NT2/D1 (cell line): Measurements from ENCODE around the gene NRXN3.

Experiments
- DNase-seq: peaks from one replicate; pipeline ENCODE4 v3.0.0-alpha.2; 2011; ENCODE audit warnings: low read depth, low spot score
- H3K27me3 ChIP-seq: 2 replicates; pipeline ENCODE4 v1.6.0; 2011; ENCODE audit warnings: mild to moderate bottlenecking; ENCODE audit not compliant: insufficient read length, insufficient read depth
- H3K36me3 ChIP-seq: 2 replicates; pipeline ENCODE4 v1.6.1; 2011; ENCODE audit warnings: mild to moderate bottlenecking, low read length, mixed read lengths; ENCODE audit not compliant: insufficient read depth, insufficient read length
- H3K4me1 ChIP-seq: 2 replicates; pipeline ENCODE4 v1.5.1; 2011; ENCODE audit not compliant: insufficient read depth, insufficient read length
- H3K4me3 ChIP-seq: 2 replicates; pipeline ENCODE4 v1.5.1; 2011; ENCODE audit warnings: low read depth; ENCODE audit not compliant: insufficient read length
- H3K9ac ChIP-seq: 2 replicates; pipeline ENCODE4 v1.6.0; 2011; ENCODE audit warnings: low read depth; ENCODE audit not compliant: insufficient read length
- H3K9me3 ChIP-seq: 2 replicates; pipeline ENCODE4 v1.5.1; 2011; ENCODE audit warnings: mild to moderate bottlenecking, low read length; ENCODE audit not compliant: insufficient read depth
- SUZ12 ChIP-seq: IDR thresholded peaks from 2 replicates; pipeline ENCODE4 v1.6.1; 2011; ENCODE audit not compliant: insufficient read length, insufficient read depth; ENCODE audit errors: extremely low read depth
- YY1 ChIP-seq: IDR thresholded peaks from 2 replicates; pipeline ENCODE4 v1.6.1; 2011; ENCODE audit not compliant: insufficient read length, insufficient read depth
- ZNF274 ChIP-seq: IDR thresholded peaks from 2 replicates; pipeline ENCODE4 v1.6.1; 2011; ENCODE audit warnings: mild to moderate bottlenecking, low read depth, low read length

NRXN3 gene

GRCh38 chr14:79370969-79371368 is 1200.8 kb downstream of the NRXN3 start:
- Histone ChIP-seq H3K9ac (no peak overlapping the region), H3K4me1 (no peaks in the 10 kb centered on the region), H3K4me3 (no peak overlapping the region), H3K9me3 (no peaks in the 10 kb centered on the region), H3K36me3 (no peaks in the 10 kb centered on the region), H3K27me3 (no peaks in the 10 kb centered on the region)
- no peak for TF ChIP-seq SUZ12
- no peak for TF ChIP-seq ZNF274
- TF ChIP-seq YY1 = no peak
- no peak for DNase-seq

- no peaks in the 10 kb centered on the region for H3K4me1 ChIP-seq
- H3K36me3 ChIP-seq = no peaks in the 10 kb centered on the region
- TF ChIP-seq SUZ12 (no peak), YY1 (no peak), ZNF274 (no peak)
- no peaks in the 10 kb centered on the region for H3K9me3 ChIP-seq
- no peak for DNase-seq
- no peak overlapping the region for H3K4me3 ChIP-seq
- no peaks in the 10 kb centered on the region for H3K27me3 ChIP-seq
- H3K9ac ChIP-seq = no peak overlapping the region
These were observed 1203.3 kb downstream of the NRXN3 start for GRCh38 chr14:79373451-79373850.

- Histone ChIP-seq H3K36me3 (no peaks in the 10 kb centered on the region), H3K9ac (no peak overlapping the region), H3K4me1 (no peaks in the 10 kb centered on the region), H3K9me3 (no peaks in the 10 kb centered on the region), H3K4me3 (no peak overlapping the region), H3K27me3 (no peaks in the 10 kb centered on the region)
- no peak for TF ChIP-seq ZNF274
- TF ChIP-seq SUZ12 = no peak
- no peak for TF ChIP-seq YY1
- no peak for DNase-seq
These were observed 1205.2 kb downstream of the NRXN3 start for GRCh38 chr14:79375356-79375755.

GRCh38 chr14:79376557-79376956 is 1206.4 kb downstream of the NRXN3 start:
- Histone ChIP-seq H3K36me3 (no peaks in the 10 kb centered on the region), H3K9me3 (no peaks in the 10 kb centered on the region), H3K27me3 (no peaks in the 10 kb centered on the region), H3K9ac (no peak overlapping the region), H3K4me3 (no peak overlapping the region), H3K4me1 (no peaks in the 10 kb centered on the region)
- DNase-seq = no peak
- TF ChIP-seq ZNF274 = no peak
- no peak for TF ChIP-seq SUZ12
- no peak for TF ChIP-seq YY1

GRCh38 chr14:79378020-79378419 is 1207.8 kb downstream of the NRXN3 start:
- Histone ChIP-seq H3K4me1 (no peaks in the 10 kb centered on the region), H3K27me3 (no peaks in the 10 kb centered on the region), H3K9ac (no peak overlapping the region), H3K36me3 (no peaks in the 10 kb centered on the region), H3K9me3 (no peaks in the 10 kb centered on the region), H3K4me3 (no peak overlapping the region)
- DNase-seq = peak; percentile 72
- TF ChIP-seq SUZ12 = no peak
- TF ChIP-seq YY1 = no peak
- TF ChIP-seq ZNF274 = no peak

- DNase-seq = no peak
These were observed 1209.1 kb downstream of the NRXN3 start for GRCh38 chr14:79379266-79379665.

GRCh38 chr14:79383031-79383430 is 1212.9 kb downstream of the NRXN3 start:
- Histone ChIP-seq H3K9ac (no peak overlapping the region), H3K36me3 (no peaks in the 10 kb centered on the region), H3K27me3 (no peaks in the 10 kb centered on the region), H3K4me1 (no peaks in the 10 kb centered on the region), H3K9me3 (no peaks in the 10 kb centered on the region), H3K4me3 (no peak overlapping the region)
- TF ChIP-seq YY1 (no peak), SUZ12 (no peak), ZNF274 (no peak)
- DNase-seq = no peak

More at GRCh38 chr14:79379266-79379665, 1209.1 kb downstream of the NRXN3 start:
- Histone ChIP-seq H3K9ac (no peak overlapping the region), H3K4me3 (no peak overlapping the region), H3K36me3 (no peaks in the 10 kb centered on the region), H3K27me3 (no peaks in the 10 kb centered on the region), H3K9me3 (no peaks in the 10 kb centered on the region), H3K4me1 (no peaks in the 10 kb centered on the region)
- TF ChIP-seq YY1 (no peak), SUZ12 (no peak), ZNF274 (no peak)

- no peaks in the 10 kb centered on the region for H3K36me3 ChIP-seq
- no peaks in the 10 kb centered on the region for H3K9me3 ChIP-seq
- H3K27me3 ChIP-seq = no peaks in the 10 kb centered on the region
- TF ChIP-seq YY1 = no peak
- TF ChIP-seq SUZ12 = no peak
- no peak for TF ChIP-seq ZNF274
- no peak overlapping the region for H3K4me3 ChIP-seq
- DNase-seq = no peak
- no peak overlapping the region for H3K9ac ChIP-seq
- H3K4me1 ChIP-seq = no peaks in the 10 kb centered on the region
These were observed 1213.3 kb downstream of the NRXN3 start for GRCh38 chr14:79383475-79383874.
